GM21576 (cell line): ENCODE results near the gene BRD1.

Source experiments
- ATAC-seq: cut with Tn5 transposase; IDR thresholded peaks from one replicate; pipeline ENCODE4 v1.9.1; 2021; ENCODE audit warnings: mild to moderate bottlenecking, moderate library complexity; ENCODE audit not compliant: unreplicated experiment

BRD1 gene

GRCh38 chr22:49827853-49828598, at the start of gene BRD1:
TSS of gene BRD1 (minus strand) at chr22:49827873. CDS start at chr22:49824317, 3,556 bp downstream.
- no peak for ATAC-seq

DNA sequence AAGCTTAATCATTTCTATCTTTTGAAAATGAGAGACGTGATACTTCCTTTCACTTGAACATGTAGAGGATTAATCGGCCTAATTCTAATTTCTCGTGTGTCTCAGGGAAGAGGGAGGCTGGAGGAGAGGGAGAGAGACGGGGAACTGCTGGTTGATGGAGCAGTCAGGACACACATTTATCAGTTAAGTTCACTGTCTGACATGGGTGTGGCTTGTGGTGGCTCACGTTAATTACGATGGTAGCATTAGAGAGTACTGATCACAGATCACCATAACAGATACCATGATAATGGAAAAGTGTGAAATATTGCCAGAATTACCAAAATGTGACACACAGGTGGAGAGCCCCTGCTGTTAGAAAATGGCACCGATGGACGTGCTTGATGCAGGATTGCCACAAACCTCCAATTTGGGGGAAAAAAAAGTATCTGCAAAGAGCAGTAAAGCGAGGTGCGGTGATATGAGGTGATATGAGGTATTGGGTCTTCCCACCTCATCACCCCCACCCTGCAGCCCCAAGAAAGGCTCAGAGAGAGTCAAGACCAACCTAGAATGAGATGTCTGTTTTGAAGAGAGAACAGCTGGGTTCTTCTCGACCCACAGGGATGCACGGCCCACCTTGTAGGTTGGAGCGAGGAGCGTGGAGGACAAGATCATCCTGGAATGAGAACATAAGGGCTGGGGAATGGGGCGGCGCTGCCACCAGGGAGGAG, 45.7 kb upstream of the BRD1 start:
- ATAC-seq = no peak

DNA sequence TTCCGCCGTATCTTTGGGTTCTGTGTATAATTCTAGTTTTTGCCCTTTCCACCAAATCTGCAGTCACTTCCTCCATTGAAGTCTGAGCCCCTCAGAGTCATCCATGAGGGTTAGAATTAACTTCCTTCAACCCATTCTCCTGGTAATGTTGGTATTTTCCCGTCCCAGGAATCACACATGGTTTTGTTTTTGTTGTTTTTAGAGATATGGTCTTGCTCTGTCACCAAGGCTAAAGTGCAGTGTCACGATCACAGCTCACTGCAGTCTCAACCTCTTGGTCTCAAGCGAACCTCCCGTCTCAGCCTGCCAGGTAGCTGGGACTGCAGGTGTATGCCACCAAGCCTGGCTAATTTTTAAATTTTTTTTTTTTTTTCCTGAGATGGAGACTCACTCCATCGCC, 44.7 kb upstream of the BRD1 start:
- no peak for ATAC-seq

GRCh38 chr22:49871482-49871881, 43.8 kb upstream of the BRD1 start:
- no peak for ATAC-seq

DNA sequence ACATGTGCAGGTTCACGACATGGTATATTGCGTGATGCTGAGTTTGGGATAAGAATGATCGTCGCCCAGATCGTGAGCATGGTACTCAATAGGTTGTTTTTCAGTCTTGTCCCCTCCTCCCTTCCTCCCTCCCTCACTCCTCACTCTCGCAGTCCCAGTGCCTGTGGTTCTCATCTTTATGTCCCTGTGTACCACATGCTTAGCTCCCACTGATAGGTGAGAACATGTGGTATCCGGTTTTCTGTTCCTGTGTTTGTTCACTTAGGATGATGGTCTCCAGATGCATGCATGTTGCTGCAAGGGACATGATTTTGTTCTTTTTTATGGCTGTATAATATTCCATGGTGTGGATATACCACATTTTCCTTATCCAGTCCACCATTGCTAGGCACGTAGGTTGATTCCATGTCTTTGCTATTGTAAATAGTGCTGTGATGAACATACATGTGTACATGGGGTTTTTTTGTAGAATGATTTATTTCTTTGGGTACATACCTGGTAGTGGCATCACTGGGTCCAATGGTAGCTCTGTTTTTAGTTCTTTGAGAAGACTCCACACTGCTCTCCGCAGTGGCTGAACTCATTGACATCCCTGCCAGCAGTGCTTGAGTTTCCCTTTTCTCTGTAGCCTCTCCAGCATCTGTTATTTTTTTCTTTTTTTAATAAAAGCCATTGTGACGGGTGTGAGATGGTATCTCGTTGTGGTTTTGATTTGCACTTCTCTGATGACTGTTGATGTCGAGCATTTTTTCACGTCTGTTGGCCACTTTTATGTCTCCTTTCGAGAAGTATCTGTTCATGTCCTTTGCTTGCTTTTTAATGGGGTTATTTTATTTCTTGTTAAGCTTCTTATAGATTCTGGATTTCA, 42.4 kb upstream of the BRD1 start:
- ATAC-seq = no peak

DNA sequence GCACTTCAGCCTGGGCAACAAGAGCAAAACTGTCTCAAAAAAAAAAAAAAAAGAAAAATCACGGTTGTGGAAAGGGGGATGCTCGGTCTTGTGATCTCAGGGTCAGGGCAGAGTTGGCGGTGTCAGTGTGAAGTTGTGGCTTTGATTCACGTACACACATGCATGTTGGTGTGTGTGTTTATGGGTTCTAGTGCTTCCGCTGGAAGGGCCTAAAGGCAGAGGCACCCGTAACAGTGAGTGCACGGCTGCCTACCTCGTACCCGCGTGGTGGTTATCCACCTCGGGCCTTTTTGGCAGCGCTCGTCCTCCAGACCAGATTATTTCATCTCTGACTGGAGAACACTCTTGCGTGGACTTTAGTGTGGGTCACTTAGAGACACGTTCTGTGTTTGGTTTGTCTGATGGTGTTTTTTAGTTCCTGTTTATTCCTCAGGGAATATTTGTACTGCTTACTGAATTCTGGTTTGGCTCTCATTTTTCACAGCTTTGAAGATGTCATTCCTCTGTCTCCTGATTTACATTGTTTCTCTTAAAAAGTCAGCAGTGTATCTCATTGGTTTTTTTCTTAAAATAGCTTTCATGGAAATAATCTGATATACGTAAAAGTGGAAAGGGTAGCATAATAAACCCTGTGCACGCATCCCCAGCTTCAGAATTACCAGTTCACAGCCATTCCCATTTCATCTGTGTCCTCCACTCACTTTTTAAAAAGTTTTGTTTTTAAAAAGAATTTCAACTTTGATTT, 41.6 kb upstream of the BRD1 start:
- no peak for ATAC-seq

- ATAC-seq = no peak
Measured at GRCh38 chr22:49867303-49868265, 39.9 kb upstream of the BRD1 start.

DNA sequence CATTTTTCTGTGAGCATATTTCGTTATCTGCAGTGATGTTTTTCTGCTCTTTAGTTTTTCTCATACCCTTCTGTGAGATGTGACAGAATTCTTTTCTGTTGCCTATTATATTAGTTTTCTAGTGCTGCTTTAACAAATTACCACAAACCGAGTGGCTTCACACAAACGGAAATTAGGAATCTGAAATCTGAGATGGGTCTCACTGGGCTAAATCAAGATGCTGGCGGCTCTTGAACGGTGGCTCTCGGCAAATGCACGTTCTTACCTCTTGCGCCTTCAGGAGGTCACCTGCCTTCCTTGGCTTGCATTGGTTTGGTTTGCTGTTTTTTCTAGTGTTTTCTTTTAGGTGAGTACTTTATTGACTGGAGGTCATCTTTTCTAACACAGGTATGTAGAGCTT, 39.0 kb upstream of the BRD1 start:
- ATAC-seq = no peak

DNA sequence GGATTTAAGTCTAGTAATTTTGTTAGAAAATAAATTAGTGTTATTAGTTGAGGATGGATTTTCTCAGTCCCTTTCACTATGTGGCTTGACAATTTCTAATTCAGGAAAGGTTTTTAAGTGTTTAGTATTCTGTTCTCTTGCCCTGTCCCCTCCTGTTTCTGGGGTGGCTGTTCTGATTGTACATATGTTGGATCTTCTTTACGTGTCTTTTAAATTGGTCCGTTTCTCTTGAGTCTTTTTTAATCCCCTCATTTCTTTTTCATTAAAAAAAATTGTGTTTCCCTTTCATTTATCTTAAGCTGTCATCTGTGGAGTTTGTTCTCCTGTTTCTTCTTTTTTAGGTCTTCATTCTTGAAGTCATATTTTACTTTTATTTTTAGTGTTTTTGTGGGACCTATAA, 38.5 kb upstream of the BRD1 start:
- no peak for ATAC-seq

GRCh38 chr22:49865156-49865555, 37.5 kb upstream of the BRD1 start:
- no peak for ATAC-seq

- ATAC-seq = no peak
Measured at GRCh38 chr22:49863931-49864330, 36.3 kb upstream of the BRD1 start.

- no peak for ATAC-seq
Measured at GRCh38 chr22:49862496-49862776, 34.8 kb upstream of the BRD1 start.

- no peak for ATAC-seq
Measured at GRCh38 chr22:49861642-49862495, 34.2 kb upstream of the BRD1 start.

DNA sequence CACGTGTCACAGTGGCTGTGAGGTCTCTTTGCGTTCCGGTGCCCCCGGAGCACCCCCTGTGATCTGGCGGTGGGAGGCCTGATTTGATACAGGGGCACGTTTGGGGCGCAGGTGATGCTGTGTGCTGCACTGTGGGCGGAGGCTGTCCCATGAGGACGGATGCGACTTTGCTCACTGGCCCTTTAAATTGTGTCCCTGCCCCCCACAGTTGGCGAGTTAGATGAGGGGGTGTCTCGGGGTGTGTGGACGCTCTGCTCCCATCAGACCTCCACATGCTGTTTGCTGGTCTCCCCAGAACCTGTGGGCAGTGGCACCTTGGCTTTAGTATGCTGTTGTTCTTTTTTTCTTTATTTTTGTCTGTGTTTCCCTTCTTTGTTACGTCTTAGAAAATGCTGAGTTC, 31.2 kb upstream of the BRD1 start:
- ATAC-seq = no peak

- ATAC-seq = no peak
Measured at GRCh38 chr22:49856766-49857618, 29.3 kb upstream of the BRD1 start.

- ATAC-seq = no peak
Measured at GRCh38 chr22:49856343-49856742, 28.7 kb upstream of the BRD1 start.

DNA sequence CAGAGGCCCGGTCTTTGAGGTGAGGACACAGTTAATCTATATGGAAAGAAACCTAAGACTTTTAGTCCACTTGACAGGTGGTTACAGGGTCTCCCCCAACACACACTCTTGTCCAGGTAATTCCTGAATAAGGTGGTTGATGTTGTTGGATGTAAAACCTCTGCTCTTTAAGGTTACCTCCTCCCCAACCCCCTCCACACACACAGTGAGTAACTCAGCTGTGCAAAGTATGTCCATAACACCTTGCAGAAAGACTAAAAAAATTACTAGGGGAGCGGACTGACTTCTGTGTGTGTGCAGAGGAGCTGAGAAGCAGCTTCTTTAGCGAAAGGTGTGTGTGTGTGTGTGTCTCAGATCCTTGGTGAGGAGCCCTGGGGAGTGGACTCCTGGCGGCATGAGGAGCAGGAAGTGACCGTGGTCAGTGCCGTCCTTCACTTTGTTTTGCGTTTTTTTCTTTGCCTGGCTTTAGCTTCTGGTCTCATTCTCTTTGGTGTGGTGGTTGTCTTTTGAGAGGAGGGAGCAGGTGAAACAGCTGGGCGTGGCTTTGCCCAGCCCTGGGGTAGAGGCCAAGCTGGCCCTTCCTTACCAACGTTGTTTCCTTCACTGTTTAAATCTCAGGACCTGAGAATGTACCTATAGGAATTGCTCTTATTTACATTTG, 27.7 kb upstream of the BRD1 start:
- ATAC-seq = no peak
